NT2/D1 (cell line): ENCODE measurements around the gene MEIS2.

ENCODE experiments used
- DNase-seq: peaks from one replicate; pipeline ENCODE4 v3.0.0-alpha.2; 2011; ENCODE audit warnings: low read depth, low spot score
- H3K27me3 ChIP-seq: 2 replicates; pipeline ENCODE4 v1.6.0; 2011; ENCODE audit warnings: mild to moderate bottlenecking; ENCODE audit not compliant: insufficient read length, insufficient read depth
- H3K36me3 ChIP-seq: 2 replicates; pipeline ENCODE4 v1.6.1; 2011; ENCODE audit warnings: mild to moderate bottlenecking, low read length, mixed read lengths; ENCODE audit not compliant: insufficient read depth, insufficient read length
- H3K4me1 ChIP-seq: 2 replicates; pipeline ENCODE4 v1.5.1; 2011; ENCODE audit not compliant: insufficient read depth, insufficient read length
- H3K4me3 ChIP-seq: 2 replicates; pipeline ENCODE4 v1.5.1; 2011; ENCODE audit warnings: low read depth; ENCODE audit not compliant: insufficient read length
- H3K9ac ChIP-seq: 2 replicates; pipeline ENCODE4 v1.6.0; 2011; ENCODE audit warnings: low read depth; ENCODE audit not compliant: insufficient read length
- H3K9me3 ChIP-seq: 2 replicates; pipeline ENCODE4 v1.5.1; 2011; ENCODE audit warnings: mild to moderate bottlenecking, low read length; ENCODE audit not compliant: insufficient read depth
- SUZ12 ChIP-seq: IDR thresholded peaks from 2 replicates; pipeline ENCODE4 v1.6.1; 2011; ENCODE audit not compliant: insufficient read length, insufficient read depth; ENCODE audit errors: extremely low read depth
- YY1 ChIP-seq: IDR thresholded peaks from 2 replicates; pipeline ENCODE4 v1.6.1; 2011; ENCODE audit not compliant: insufficient read length, insufficient read depth
- ZNF274 ChIP-seq: IDR thresholded peaks from 2 replicates; pipeline ENCODE4 v1.6.1; 2011; ENCODE audit warnings: mild to moderate bottlenecking, low read depth, low read length

The MEIS2 gene

DNA sequence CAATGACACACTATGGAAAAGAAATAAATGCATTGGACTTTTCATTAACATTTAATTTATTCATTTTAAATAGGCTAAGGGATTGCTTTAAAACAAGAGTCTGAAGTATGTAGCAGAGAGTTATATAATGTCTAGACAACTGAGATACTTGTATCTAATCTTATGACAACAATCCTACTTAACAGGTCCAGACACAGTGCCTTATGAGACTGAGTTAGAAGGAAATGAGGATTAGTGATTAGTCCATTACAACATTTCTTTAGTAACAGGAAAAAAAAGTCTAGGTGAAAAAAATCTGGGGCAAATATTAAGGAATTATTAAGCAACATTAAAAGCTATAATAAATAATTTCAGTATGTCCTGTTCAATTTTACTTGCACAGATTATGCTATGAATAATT, 140.6 kb downstream of the MEIS2 start:
- TF ChIP-seq ZNF274 (no peak), SUZ12 (no peak), YY1 (no peak)
- Histone ChIP-seq H3K9me3 (no peaks in the 10 kb centered on the region), H3K9ac (no peak overlapping the region), H3K36me3 (no peaks in the 10 kb centered on the region), H3K4me3 (no peak overlapping the region), H3K27me3 (no peaks in the 10 kb centered on the region), H3K4me1 (no peaks in the 10 kb centered on the region)
- DNase-seq: no peak

GRCh38 chr15:36958606-36959005, 141.7 kb downstream of the MEIS2 start:
- Histone ChIP-seq H3K36me3 (no peaks in the 10 kb centered on the region), H3K27me3 (no peaks in the 10 kb centered on the region), H3K4me3 (no peak overlapping the region), H3K4me1 (no peaks in the 10 kb centered on the region), H3K9ac (no peak overlapping the region), H3K9me3 (no peaks in the 10 kb centered on the region)
- no peak for DNase-seq
- TF ChIP-seq ZNF274: no peak
- TF ChIP-seq YY1: no peak
- TF ChIP-seq SUZ12: no peak

DNA sequence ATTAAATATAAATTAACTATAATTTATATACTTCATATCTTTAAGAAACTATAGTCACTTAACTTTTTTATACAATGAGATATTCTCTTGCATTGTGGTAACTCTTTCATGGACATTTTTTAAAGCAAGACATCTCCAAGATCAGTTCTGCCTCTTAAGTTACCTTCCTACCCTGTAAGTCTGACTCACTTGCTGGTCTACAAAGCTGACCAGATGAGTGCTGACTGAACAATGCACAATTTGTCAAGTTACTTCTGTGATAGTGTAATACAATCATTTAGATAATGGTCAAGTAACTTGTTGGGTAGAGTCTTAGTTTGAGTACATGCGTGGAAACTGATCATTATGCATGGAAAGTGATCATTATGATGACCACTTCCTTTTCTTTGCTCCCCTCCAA, 145.9 kb downstream of the MEIS2 start:
- no peaks in the 10 kb centered on the region for H3K9me3 ChIP-seq
- no peak overlapping the region for H3K4me3 ChIP-seq
- DNase-seq: no peak
- TF ChIP-seq ZNF274 (no peak), SUZ12 (no peak), YY1 (no peak)
- no peak overlapping the region for H3K9ac ChIP-seq
- no peaks in the 10 kb centered on the region for H3K4me1 ChIP-seq
- no peaks in the 10 kb centered on the region for H3K27me3 ChIP-seq
- H3K36me3 ChIP-seq: no peaks in the 10 kb centered on the region

- Histone ChIP-seq H3K27me3 (no peaks in the 10 kb centered on the region), H3K9me3 (no peaks in the 10 kb centered on the region), H3K4me1 (no peaks in the 10 kb centered on the region), H3K9ac (no peak overlapping the region), H3K36me3 (no peaks in the 10 kb centered on the region), H3K4me3 (no peak overlapping the region)
- no peak for DNase-seq
- TF ChIP-seq ZNF274: no peak
- TF ChIP-seq SUZ12: no peak
- TF ChIP-seq YY1: no peak
Measured at GRCh38 chr15:36953346-36953745, 147.0 kb downstream of the MEIS2 start.

GRCh38 chr15:36951731-36952247, 148.6 kb downstream of the MEIS2 start:
- Histone ChIP-seq H3K27me3 (no peaks in the 10 kb centered on the region), H3K4me1 (no peaks in the 10 kb centered on the region), H3K36me3 (no peaks in the 10 kb centered on the region), H3K9ac (no peak overlapping the region), H3K9me3 (no peaks in the 10 kb centered on the region), H3K4me3 (no peak overlapping the region)
- DNase-seq: no peak
- TF ChIP-seq ZNF274 (no peak), SUZ12 (no peak), YY1 (no peak)

DNA sequence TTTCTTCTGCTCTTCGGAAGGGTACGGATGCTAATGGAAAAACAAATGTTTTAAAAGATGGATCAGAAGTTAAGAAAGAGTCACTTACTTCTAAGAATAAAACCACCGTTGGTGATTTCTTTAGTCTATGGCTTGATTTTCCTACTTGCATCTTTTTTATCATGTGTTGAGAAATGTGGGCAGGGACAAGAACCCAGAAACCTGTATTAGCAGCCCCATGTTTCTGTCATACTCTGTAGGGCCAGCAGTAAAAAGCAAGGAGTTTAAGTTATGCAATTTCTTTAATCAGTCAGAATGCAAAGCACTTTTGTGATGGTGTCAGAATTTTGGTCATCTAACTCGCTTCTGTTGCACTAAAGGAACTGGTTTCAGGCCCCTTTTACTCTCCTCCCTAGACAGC, 150.0 kb downstream of the MEIS2 start:
- DNase-seq: no peak
- no peaks in the 10 kb centered on the region for H3K9me3 ChIP-seq
- no peaks in the 10 kb centered on the region for H3K4me1 ChIP-seq
- TF ChIP-seq SUZ12: no peak
- TF ChIP-seq YY1: no peak
- no peak for TF ChIP-seq ZNF274
- H3K9ac ChIP-seq: no peak overlapping the region
- no peaks in the 10 kb centered on the region for H3K36me3 ChIP-seq
- no peak overlapping the region for H3K4me3 ChIP-seq
- no peaks in the 10 kb centered on the region for H3K27me3 ChIP-seq

DNA sequence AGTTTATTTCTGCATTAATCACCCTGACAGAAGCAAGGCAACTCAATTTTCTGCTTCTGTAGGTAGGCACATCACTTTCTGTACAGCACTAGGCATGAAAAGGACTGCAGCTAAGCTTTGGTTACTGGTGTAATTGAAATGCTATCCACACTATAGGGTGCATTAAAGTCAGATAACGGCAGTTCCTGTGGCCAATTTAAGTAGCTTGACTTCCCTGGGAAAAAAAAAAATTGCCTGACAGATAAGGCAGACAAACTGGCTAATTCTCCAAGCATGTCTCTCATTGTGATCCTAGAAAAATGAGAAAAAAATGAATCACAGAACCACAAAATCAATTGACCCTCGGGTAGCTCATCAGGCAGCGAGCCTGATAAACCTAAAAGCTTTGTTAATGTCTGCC, 151.4 kb downstream of the MEIS2 start:
- H3K4me1 ChIP-seq: no peaks in the 10 kb centered on the region
- no peaks in the 10 kb centered on the region for H3K9me3 ChIP-seq
- no peaks in the 10 kb centered on the region for H3K36me3 ChIP-seq
- no peak for TF ChIP-seq SUZ12
- no peak for TF ChIP-seq ZNF274
- TF ChIP-seq YY1: no peak
- H3K4me3 ChIP-seq: no peak overlapping the region
- no peak for DNase-seq
- no peak overlapping the region for H3K9ac ChIP-seq
- H3K27me3 ChIP-seq: no peaks in the 10 kb centered on the region
